ENCODE measurements around the gene E4F1. TPM values are rescaled to one million over a fixed set of nuclear protein-coding genes. Genes with fewer than 3 reads are reported as not detected.
"Not testable (repeated sequence)": the region's sequence is repeated elsewhere in the genome, so short reads cannot be mapped to it uniquely, and the experiment has no call there.

The E4F1 gene
- total RNA-seq, 1 donor from 2014 or later: 13.5 TPM

DNA sequence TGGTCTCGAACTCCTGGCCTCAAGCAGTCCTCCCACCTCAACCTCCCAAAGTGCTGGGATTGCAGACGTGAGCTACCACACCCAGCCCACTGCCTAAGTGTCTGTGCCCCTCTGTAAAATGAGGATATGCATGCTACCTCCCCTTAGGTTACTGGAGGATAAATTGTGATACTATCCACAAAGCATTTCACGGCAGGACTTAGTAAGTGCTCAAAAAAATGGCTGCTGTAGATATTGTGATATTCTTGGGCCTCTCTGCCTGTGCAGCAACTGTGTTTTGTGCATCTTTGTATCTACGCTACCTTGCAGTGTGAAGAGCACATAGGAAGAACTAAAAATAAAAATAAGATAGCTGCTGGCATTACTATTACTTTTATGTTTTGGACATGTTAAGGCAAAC, 25.1 kb upstream of the E4F1 start:
- Histone ChIP-seq H3K9me3 (replicated peaks) (no peaks in the 10 kb centered on the region), H3K4me3 (no peak overlapping the region), H3K27ac (replicated peaks) (no peak overlapping the region), H3K36me3 (no peaks in the 10 kb centered on the region), H3K4me1 (peaks cover 12% of the 10 kb centered on the region), H3K27me3 (ENCODE audit: low read depth) (peaks cover 62% of the 10 kb centered on the region)
- intact Hi-C loops (cut with micrococcal nuclease): no loop called here
- no peak for DNase-seq
- TF ChIP-seq, protein P1, sequence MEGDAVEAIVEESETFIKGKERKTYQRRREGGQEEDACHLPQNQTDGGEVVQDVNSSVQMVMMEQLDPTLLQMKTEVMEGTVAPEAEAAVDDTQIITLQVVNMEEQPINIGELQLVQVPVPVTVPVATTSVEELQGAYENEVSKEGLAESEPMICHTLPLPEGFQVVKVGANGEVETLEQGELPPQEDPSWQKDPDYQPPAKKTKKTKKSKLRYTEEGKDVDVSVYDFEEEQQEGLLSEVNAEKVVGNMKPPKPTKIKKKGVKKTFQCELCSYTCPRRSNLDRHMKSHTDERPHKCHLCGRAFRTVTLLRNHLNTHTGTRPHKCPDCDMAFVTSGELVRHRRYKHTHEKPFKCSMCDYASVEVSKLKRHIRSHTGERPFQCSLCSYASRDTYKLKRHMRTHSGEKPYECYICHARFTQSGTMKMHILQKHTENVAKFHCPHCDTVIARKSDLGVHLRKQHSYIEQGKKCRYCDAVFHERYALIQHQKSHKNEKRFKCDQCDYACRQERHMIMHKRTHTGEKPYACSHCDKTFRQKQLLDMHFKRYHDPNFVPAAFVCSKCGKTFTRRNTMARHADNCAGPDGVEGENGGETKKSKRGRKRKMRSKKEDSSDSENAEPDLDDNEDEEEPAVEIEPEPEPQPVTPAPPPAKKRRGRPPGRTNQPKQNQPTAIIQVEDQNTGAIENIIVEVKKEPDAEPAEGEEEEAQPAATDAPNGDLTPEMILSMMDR (IDR thresholded peaks at IDR 0.05; ENCODE audit: borderline replicate concordance): no peak

GRCh38 chr16:2199095-2199494, 24.3 kb upstream of the E4F1 start:
- Histone ChIP-seq H3K27ac (replicated peaks) (no peak overlapping the region), H3K4me3 (no peak overlapping the region), H3K27me3 (ENCODE audit: low read depth) (peaks cover 54% of the 10 kb centered on the region), H3K4me1 (peaks cover 12% of the 10 kb centered on the region), H3K36me3 (no peaks in the 10 kb centered on the region), H3K9me3 (replicated peaks) (no peaks in the 10 kb centered on the region)
- intact Hi-C loops (cut with micrococcal nuclease): no loop called here
- TF ChIP-seq, protein P1 (IDR thresholded peaks at IDR 0.05; ENCODE audit: borderline replicate concordance): no peak
- no peak for DNase-seq

DNA sequence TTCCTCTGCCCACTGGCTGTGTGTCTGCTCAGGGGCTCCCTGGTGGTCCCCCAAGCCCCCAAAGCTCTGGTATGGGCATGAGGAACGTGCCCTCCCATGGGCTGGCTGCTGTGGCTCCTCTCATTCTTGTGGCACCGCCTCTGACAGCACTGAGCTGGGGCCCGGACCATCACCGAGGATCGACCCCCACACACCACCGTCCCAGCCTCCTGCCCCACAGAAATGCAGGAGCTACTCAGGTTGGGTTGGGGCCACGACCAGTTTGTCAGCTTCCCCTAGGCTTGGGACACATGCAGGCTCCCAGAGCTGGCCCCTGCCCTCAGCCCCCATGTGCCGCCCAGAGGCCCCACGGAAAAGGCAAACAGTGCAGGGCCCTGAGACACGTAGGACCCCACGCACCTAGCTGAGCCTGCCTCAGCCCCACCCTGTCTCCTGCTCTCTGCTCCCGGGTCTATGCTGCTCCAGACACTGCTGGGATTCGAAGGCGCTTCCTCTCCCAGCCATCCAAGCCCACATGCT, 23.7 kb upstream of the E4F1 start:
- Histone ChIP-seq H3K36me3 (no peaks in the 10 kb centered on the region), H3K27ac (replicated peaks) (no peak overlapping the region), H3K4me1 (peaks cover 15% of the 10 kb centered on the region), H3K4me3 (no peak overlapping the region), H3K9me3 (replicated peaks) (no peaks in the 10 kb centered on the region), H3K27me3 (ENCODE audit: low read depth) (peaks cover 48% of the 10 kb centered on the region)
- intact Hi-C loops (cut with micrococcal nuclease): no loop called here
- no peak for DNase-seq
- TF ChIP-seq, protein P1 (IDR thresholded peaks at IDR 0.05; ENCODE audit: borderline replicate concordance): no peak

GRCh38 chr16:2200313-2200712, 23.1 kb upstream of the E4F1 start:
- no peak for DNase-seq
- H3K27me3 ChIP-seq (ENCODE audit: low read depth): peaks cover 42% of the 10 kb centered on the region
- H3K9me3 ChIP-seq (replicated peaks): no peaks in the 10 kb centered on the region
- H3K4me3 ChIP-seq: no peak overlapping the region
- no peaks in the 10 kb centered on the region for H3K36me3 ChIP-seq
- intact Hi-C loops (cut with micrococcal nuclease): no loop called here
- H3K27ac ChIP-seq (replicated peaks): no peak overlapping the region
- H3K4me1 ChIP-seq: peaks cover 18% of the 10 kb centered on the region
- TF ChIP-seq, protein P1 (IDR thresholded peaks at IDR 0.05; ENCODE audit: borderline replicate concordance): no peak

DNA sequence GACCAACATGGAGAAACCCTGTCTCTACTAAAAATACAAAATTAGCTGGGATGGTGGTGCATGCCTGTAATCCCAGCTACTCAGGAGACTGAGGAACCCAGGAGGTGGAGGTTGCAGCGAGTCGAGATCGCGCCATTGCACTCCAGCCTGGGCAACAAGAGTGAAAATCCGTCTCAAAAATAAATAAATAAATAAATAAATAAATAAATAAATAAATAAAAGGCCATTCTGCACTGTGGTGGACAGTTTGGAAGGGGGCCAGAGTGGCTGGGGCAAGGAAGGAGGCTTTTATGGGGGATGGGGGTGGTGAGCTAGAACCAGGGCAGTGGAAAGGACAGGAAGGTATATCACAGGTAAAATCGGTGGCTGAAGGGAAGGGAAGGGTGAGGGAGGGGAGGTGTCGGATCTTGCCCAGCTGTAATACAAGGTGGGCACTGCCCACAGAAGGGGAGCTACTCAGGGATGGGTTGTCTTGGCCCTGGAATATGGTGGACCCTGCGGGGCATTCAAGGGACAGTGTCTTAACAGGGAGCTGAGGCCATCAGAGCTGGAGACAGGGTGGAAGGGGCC, 20.2 kb upstream of the E4F1 start:
- intact Hi-C loops (cut with micrococcal nuclease): not testable (repeated sequence)

DNA sequence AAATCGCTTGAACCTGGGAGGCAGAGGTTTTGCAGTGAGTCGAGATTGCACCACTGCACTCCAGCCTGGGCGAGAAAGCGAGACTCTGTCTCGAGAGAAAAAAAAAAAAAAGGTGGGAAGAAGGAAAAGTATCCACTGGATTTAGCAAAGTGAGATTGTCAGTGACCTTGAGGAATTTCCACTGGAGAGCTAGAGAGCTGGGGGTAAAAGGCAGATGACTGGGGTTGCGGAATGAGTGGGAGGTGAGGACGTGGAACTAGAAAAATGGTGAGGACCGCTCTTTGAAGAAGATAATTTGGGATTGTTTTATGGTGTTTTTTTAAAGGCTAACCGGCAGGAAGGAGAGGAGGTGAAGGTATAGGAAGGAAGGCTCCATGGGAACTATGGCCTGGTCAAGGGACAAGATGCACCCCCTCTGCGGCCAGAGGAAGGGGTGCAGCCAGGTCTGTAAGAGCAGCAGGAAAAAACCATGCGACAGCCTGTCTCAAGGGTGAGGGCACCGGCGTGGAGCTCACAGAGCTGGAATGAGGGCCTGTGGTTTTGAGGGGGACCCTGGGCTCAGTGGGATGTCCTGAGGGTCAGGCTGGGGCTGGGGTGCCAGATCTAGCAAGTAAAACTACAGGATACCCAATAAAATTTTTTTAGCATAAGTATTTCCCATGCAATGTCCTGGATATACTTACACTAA, 18.8 kb upstream of the E4F1 start:
- peaks cover 31% of the 10 kb centered on the region for H3K36me3 ChIP-seq
- no peaks in the 10 kb centered on the region for H3K9me3 ChIP-seq (replicated peaks)
- peaks cover 28% of the 10 kb centered on the region for H3K4me1 ChIP-seq
- intact Hi-C loops (cut with micrococcal nuclease): no loop called here
- peak overlapping the region; percentile 86 for H3K4me3 ChIP-seq
- no peak for DNase-seq
- H3K27me3 ChIP-seq (ENCODE audit: low read depth): peaks cover 4% of the 10 kb centered on the region
- H3K27ac ChIP-seq (replicated peaks): peak overlapping the region; percentile 100
- TF ChIP-seq, protein P1 (IDR thresholded peaks at IDR 0.05; ENCODE audit: borderline replicate concordance): no peak

More for the DNA sequence above, 20.2 kb upstream of the E4F1 start:
- peaks cover 17% of the 10 kb centered on the region for H3K36me3 ChIP-seq
- not testable (repeated sequence) for DNase-seq; H3K9me3 ChIP-seq (replicated peaks); H3K4me3 ChIP-seq; H3K27ac ChIP-seq (replicated peaks)
- peaks cover 17% of the 10 kb centered on the region for H3K27me3 ChIP-seq (ENCODE audit: low read depth)
- H3K4me1 ChIP-seq: peaks cover 28% of the 10 kb centered on the region

Measured in left ventricle myocardium inferior (tissue), 1 donor.